Stimulated activated CD4-positive, alpha-beta T cell treated with anti-CD3 and anti-CD28 coated beads, Interleukin-4, amount 100 ng/mL, for 1 hour (primary cell): ENCODE measurements around the gene KCNQ2.

ENCODE experiments used
- DNase-seq: peaks from one replicate; pipeline ENCODE4 v3.0.0-alpha.2; 2020

Gene KCNQ2

DNA sequence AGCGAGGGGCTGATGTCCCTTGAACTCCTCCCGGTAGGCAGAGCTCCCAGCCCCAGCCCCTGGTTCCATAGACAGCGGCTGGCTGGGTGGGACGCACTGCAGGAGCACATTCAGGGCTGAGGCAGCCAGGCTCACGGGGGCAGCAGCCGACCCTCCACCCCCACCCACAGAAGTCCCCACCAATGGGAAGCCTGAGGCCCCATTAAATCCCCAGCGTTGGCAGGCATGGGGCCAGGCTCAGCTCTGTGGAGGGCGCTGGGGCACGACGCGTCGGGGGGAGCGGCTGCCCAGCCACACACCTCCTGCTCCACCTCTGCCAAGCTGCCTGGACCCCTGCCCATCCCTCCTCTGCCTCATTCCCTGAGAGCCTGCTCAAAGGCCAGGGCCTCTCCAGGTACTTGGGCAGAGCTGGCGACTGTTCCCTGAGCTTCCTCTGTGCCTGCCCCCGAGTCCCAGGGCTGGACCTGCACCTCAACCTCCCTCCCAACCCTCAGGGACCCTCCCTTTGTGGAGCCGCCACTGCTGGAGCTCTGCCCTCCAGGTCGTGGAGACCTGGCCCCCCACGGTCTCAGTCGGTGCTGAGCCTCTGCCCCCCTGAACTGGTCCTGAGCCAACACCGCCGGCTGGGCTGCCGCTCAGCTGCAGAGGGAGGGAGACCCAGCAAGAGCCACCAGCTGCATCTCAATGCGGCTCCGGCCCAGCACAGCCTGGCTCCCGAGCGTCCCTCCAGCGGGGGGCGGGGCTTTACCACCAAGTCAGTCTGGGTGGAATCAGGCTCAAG, 120.5 kb downstream of the KCNQ2 start:
- DNase-seq: no peak

- DNase-seq: no peak
Observed at GRCh38 chr20:63351326-63351700, 121.1 kb downstream of the KCNQ2 start.

GRCh38 chr20:63350597-63351325, 121.7 kb downstream of the KCNQ2 start:
- DNase-seq: no peak
